Measurements from ENCODE around the gene ENO1.

GRCh38 chr1:8908388-8909151 lies 30.1 kb upstream of the ENO1 start:
- TF ChIP-seq POLR2A (IDR thresholded peaks at IDR 0.05; ENCODE audit: low read depth, low read length) (no peak), TAF1 (IDR thresholded peaks at IDR 0.05; ENCODE audit: borderline replicate concordance, low read depth, low read length) (no peak)
